GM19099 (cell line): ENCODE measurements around the gene CFAP221.

Source experiments
- POLR2A ChIP-seq: IDR thresholded peaks from 3 replicates; pipeline ENCODE4 v1.6.1; 2011; ENCODE audit warnings: low read depth; ENCODE audit not compliant: insufficient read length; ENCODE audit errors: extremely low read depth

The CFAP221 gene

DNA sequence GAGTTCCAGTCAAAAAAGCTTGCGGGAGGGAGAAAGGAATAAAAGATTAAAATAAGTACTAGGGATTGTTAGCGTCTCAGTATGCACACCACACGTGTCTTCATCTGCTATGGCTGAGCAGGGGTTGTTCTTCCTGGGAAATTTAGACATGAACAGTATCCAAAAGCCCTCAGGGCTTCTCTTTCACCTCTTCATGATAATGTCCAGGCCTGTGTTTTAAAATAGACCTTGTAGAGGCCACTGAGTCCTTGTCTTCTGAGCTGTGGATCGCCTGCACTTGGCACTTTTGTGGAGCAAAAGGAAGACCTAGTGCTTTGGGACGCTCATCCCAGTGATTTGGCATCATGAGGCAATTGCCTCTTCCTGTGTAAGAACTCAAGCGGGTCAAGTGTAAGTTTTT lies 52.4 kb downstream of the CFAP221 start:
- no peak for TF ChIP-seq POLR2A

DNA sequence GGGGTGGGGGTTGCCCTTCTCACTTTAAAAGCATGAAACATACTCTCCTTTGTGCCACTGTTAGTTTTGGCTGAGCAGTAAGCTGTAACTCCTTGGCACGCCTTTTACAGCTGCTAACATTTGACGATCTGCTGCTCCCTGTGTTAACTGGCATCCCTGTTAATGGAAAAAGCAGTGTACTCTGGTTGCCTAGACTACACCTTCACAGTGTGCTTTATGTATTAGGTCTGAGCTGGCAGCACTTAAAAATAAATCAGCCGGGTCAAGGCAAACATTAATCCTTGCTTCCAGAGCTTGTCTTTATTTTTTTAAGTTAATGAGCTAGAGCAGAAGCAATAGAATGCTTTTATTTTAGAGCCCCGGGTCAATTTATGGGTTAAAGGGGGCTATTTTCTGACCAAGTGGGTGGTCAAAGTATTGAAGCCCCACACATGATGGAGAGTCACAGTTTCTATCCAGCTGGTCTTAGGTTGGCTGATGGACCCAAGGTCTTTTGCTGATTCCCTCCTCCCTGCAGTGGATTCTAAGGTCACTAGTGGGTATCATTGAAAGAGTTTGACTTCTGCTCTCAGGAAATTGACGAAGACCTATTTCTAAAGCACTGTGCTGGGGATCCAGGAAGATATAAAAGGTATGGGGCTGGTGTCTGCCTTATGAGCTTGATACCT lies 54.5 kb downstream of the CFAP221 start:
- TF ChIP-seq POLR2A: no peak

DNA sequence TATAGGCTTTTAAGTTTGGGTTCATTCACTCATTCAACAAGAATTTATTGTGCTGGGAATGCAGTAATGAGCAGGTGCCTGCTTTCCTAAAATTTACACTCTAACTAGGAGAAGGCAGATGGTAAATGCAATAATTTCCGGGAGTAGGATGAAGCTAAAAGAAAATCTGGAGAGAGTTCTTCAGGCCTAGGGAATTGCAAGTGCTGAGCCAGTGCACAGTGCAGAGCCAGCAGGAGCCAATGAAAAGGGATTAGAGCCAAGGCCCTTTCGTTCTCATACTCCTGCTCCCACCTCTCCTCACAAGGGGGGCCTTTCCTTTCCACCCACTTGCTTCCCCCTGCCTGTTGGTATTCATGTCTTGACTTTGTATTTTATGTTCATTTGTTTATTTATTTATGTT lies 55.1 kb downstream of the CFAP221 start:
- no peak for TF ChIP-seq POLR2A

DNA sequence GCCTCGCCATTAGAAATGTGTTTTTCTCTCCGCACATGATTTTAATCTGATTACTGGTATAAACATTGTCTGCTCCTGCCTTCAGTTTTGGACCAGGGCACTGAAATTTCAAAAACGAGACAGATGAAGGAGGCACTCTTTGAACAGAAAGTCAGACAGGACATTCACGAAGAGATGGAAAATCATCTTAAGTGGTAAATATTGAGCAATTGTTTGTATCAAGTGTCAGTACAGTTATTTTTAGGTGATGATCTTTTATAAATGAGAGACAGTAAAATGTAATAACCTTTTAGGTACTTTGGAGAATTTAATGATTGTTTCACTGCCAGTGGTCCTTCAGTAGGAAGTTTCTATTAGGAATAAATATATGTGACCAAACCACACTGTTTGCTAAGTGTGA lies 60.8 kb downstream of the CFAP221 start:
- TF ChIP-seq POLR2A: no peak

DNA sequence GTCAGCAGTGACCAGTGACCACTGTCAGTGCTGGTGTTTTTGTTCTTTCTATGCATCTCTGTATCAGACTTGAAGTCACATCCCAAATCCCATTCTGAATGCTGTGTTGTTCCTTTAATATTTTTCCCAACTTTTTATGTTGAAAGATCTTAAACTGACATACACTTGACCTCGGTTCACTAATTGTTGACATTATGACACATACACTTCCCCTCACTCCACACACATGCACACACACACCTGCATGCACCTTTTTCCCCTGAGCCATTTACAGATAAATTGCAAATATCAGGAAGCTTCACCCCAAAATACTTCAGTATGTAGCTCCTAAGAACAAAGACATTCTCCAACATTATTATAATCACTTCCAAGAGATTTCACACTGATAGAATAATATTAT lies 62.4 kb downstream of the CFAP221 start:
- no peak for TF ChIP-seq POLR2A

DNA sequence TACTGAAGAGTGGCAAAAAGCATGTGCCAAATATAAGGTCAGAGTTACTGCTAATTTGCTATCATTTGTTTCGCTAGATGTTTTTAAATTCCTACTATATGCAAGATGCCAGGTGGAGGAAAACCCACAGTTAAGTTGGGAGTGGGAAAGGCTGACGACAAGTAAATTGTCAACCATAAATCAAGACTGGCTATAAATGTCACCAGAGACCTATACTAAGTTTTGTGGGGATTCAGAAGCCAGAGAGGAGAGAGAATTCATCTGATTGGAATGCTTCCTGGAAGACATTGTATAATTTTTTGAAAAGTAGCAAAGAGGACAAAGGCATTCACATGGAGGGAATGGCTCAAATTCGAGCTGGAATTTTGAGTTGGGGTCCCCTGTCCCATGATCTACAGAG lies 64.3 kb downstream of the CFAP221 start:
- TF ChIP-seq POLR2A: no peak

DNA sequence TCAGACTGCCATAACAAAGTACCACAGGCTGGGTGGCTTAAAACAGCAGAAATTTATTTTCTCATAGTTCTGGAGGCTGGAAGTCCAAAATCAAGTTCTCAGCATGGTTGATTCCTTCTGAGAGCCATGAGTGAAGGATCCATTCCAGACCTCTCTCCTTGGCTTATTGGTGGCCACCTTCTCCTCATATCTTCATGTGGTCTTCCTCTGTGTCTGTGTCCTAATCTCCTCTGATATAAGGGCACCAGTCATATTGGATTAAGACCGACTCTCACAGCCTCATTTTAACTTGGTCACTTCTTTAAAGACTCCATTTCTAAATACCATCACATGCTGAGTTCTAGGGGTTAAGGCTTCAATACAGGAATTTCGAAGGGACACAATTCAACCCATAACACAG lies 65.1 kb downstream of the CFAP221 start:
- no peak for TF ChIP-seq POLR2A

DNA sequence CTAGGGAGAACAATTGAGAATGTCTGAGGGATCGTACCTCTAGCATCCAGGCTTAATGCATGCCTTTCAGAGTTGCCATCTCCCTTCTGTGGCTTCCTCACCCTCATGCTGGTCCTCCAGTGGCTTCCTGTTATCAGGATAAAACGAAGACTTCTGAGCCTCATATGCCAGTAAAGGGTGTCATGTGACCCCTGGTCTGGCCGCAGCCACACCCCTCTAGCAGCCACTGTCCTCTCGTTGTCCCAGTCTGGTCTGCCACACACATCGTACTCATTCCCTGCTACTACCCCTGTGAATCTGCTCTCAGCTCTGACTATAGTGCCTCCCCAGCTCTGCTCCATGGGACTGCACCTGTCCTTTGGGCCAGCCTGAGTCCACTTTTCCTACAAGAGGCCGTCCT lies 72.2 kb downstream of the CFAP221 start:
- no peak for TF ChIP-seq POLR2A

DNA sequence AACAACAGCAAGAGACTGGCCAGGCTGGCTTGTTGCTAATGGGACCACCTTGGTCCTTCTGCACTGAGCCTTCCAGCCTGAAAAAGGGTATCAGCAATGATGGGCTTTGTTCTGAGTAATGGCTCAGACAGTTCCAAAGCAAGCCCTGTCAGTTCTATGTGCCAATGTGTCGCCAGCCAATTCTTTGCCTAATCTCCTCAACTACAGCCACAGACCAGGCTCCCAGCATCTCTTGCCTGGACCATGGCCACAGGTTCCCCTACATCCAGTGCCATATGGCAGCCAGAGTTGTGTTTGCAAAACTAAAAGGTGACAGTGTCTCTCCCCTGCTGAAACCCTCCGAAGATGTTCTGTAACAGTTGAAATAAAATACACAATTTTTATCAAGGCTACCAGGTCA lies 73.2 kb downstream of the CFAP221 start:
- TF ChIP-seq POLR2A: no peak

DNA sequence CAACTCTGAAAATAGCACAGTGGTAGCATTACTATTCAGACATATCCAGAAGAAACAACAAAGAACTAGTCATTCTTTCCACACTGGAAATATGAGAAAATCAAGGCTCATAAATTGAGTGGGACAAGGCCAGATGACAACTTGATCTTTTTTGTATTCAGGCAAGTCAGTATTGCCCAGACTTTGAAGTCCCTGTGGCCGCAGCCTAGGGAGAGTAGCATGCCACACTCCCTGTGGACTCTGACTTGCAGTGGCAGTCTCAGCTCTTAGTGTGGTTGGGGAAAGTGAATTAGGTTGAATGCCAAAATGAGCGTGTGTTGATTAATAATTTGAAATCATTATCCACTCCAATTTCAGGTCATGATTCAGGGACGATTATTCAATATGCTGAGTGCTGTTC lies 81.0 kb downstream of the CFAP221 start:
- TF ChIP-seq POLR2A: no peak

DNA sequence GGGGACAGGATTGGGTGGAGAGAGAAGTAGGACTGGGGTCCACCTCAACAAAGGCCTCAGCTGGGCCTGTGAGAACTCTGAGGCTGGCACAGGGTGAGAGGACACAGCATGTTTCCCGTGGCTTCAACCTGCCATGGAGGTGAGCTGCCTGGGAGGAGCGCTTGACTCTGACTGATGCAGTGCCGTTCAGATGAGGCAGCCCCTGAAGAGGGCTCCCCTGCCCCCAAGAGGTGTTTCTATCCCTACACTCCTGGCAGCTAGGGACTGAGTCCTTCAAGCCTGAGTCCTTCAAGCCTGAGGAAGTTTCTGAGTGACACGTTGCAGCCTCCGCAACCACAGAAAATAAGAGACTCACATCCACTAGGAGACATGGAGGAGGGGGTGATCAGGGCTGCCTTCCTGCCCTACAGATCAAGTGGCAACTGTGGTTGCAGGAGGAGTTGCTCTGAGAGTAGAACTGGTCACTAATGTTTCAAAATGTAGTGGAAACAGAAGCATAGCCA lies 85.1 kb downstream of the CFAP221 start:
- TF ChIP-seq POLR2A: no peak

DNA sequence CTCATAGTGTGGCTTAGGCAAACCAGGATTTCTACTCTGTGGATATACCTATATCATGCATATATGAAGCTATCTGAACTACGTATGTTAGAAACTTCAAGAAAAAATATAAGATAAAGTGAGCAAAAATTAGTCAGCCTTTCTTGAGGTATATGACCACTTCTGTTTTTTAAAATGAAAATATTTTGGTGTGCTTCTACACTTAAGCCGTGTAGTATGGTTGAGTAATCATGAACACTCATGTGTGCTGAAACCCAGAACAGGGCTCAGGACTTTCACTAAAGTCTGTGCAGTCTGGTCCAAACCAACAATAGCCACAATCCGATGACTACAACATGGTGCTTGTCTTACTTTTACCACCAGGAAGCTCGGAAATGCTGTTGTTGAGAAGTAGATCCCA lies 85.9 kb downstream of the CFAP221 start:
- no peak for TF ChIP-seq POLR2A

DNA sequence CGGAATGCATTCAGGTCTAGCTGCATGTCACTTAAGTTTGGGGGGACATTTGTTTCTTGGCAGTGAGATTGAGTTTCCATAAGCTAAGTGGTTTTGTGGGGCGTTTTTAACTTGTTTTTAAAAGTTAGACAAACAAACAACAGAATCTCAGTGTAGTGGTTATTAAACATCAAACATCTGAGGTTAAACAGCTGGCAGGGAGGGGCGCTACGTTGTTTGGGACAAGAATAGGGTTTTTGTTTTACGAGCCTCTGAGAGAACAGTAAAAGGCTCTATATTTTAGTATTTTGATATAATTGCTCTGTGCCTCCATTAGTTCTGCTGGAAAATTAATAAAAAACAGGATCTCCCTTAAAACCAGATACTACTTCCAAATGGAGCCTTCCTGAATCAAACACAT lies 93.1 kb downstream of the CFAP221 start:
- TF ChIP-seq POLR2A: no peak

DNA sequence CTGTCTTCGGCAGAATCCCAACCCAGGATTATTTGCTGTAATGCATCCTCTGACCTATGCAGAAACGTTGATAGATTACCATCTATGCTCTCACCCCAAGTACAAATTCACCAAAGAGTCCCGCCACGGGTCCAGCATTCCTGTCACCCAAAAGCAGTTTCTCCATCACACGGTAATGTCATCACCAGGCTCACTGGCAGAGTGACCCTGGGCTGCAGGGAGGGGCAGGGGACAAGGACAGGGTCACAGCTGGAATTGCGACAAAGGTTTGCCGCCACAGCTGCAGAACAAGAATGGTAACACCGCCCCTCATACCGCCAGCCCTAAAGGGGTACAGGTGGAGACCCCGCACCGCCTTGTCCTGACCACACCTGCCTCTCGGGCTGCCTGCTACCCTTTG lies 94.0 kb downstream of the CFAP221 start:
- no peak for TF ChIP-seq POLR2A

DNA sequence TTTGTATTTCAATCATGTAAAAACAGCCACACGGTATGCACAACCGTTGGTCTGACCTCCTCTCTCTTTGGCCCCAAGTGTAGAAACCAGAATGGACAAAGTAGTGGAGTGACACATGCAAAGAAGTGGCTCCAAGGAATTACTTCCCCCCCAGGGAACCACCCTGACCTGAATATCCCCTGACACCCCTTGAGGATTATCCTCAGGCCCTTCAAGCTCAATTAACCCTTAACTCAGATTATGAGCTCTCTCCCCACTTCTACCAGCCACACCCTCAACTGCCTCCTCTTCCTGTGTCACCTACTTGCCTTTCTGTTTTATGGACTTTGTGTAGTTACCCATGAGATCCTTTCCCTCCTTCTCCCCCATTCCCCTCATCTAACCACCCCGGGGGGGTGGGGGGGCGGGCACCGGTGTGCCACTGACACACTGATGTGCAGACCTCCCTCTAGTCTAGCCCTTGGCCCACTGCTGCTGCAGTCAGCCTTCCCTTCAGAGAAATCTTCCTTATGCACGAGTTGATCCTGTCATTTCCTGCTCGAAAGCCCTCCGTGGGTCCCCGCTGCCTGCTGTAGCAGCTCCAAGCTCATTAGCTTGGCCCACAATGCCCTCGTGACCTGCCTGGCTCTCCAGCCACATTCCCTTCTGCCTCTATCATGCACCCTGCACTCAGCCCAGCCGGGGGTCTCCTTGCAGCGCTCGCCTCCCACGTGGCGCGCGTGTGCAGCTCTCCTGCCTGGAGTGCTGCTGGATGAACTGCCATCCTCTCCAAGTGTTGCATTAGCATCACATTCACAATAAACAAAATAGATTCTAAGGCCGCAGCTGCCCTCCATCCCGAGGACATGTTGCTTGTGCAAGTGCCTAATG lies 94.7 kb downstream of the CFAP221 start:
- TF ChIP-seq POLR2A: no peak
